ENCODE results near the gene DNM3. TPM values are rescaled to one million over a fixed set of nuclear protein-coding genes. Genes with fewer than 3 reads are reported as not detected.

Gene DNM3
- polyA plus RNA-seq, 1 donor (not counting 4 experiments of a cell fraction or from before 2014, with no cell fraction given) = 2.0 TPM

- peak; percentile 63 for DNase-seq (ENCODE audit: low read depth, low spot score)
- H3K27ac ChIP-seq (ENCODE audit: control insufficient read depth, insufficient read depth, low read length) = peak overlapping the region; percentile 94
- H3K9me3 ChIP-seq (ENCODE audit: control insufficient read depth, low read depth, low read length) = no peaks in the 10 kb centered on the region
- FAIRE-seq = peak; percentile 59
- no peaks in the 10 kb centered on the region for H3K27me3 ChIP-seq (ENCODE audit: control insufficient read depth, extremely low read depth, insufficient read depth, low read length)
- no peaks in the 10 kb centered on the region for H4K20me1 ChIP-seq (ENCODE audit: control insufficient read depth, extremely low read depth, insufficient read depth, low read length)
- dilution Hi-C loops (cut with MboI; ENCODE audit: extremely low pct_ligation_motif_present, low sequenced_read_pairs) = no loop called here
- peak overlapping the region; percentile 80 for H2AFZ ChIP-seq (ENCODE audit: control insufficient read depth, low read length)
- H3K36me3 ChIP-seq (ENCODE audit: control insufficient read depth in 2 of 2, extremely low read depth in 1 of 2, insufficient read depth in 2 of 2, low read length in 2 of 2) = no peaks in the 10 kb centered on the region
- peak overlapping the region in 2 of 3 experiments; percentile 30 to 54 for H3K4me3 ChIP-seq (ENCODE audit: control insufficient read depth in 2 of 3, extremely low read depth in 1 of 3, insufficient read depth in 2 of 3, low read depth in 1 of 3, low read length in 3 of 3)
- TF ChIP-seq CTCF (optimal IDR thresholded peaks at IDR 0.05 in 1 of 3, IDR thresholded peaks at IDR 0.05 in 1 of 3, conservative IDR thresholded peaks at IDR 0.05 in 1 of 3; ENCODE audit: extremely low read depth in 1 of 3, insufficient read depth in 2 of 3, low read length in 3 of 3) = no peak
- no peak for TF ChIP-seq EZH2 (IDR thresholded peaks at IDR 0.05; ENCODE audit: low read length)
- H3K9me1 ChIP-seq (ENCODE audit: control insufficient read depth, extremely low read depth, insufficient read depth, low read length) = no peaks in the 10 kb centered on the region
- H3K79me2 ChIP-seq (ENCODE audit: control insufficient read depth, insufficient read depth, low read length) = no peaks in the 10 kb centered on the region
- peaks cover 29% of the 10 kb centered on the region for H3K4me1 ChIP-seq (ENCODE audit: control insufficient read depth, extremely low read depth, insufficient read depth, low read length)
- peak overlapping the region; percentile 86 for H3K4me2 ChIP-seq (ENCODE audit: control insufficient read depth, extremely low read depth, insufficient read depth, low read depth, low read length)
- peak overlapping the region; percentile 58 for H3K9ac ChIP-seq (ENCODE audit: control insufficient read depth, extremely low read depth, insufficient read depth, low read length)
Measured at GRCh38 chr1:171902527-171902926, 61.2 kb downstream of the DNM3 start.

- H3K79me2 ChIP-seq (ENCODE audit: control insufficient read depth, insufficient read depth, low read length) = no peaks in the 10 kb centered on the region
- no peak for TF ChIP-seq EZH2 (IDR thresholded peaks at IDR 0.05; ENCODE audit: low read length)
- TF ChIP-seq CTCF (optimal IDR thresholded peaks at IDR 0.05 in 1 of 3, IDR thresholded peaks at IDR 0.05 in 1 of 3, conservative IDR thresholded peaks at IDR 0.05 in 1 of 3; ENCODE audit: extremely low read depth in 1 of 3, insufficient read depth in 2 of 3, low read length in 3 of 3) = no peak
- H4K20me1 ChIP-seq (ENCODE audit: control insufficient read depth, extremely low read depth, insufficient read depth, low read length) = no peaks in the 10 kb centered on the region
- dilution Hi-C loops (cut with MboI; ENCODE audit: extremely low pct_ligation_motif_present, low sequenced_read_pairs) = no loop called here
- H3K9ac ChIP-seq (ENCODE audit: control insufficient read depth, extremely low read depth, insufficient read depth, low read length) = no peak overlapping the region
- H3K9me3 ChIP-seq (ENCODE audit: control insufficient read depth, low read depth, low read length) = no peaks in the 10 kb centered on the region
- no peak overlapping the region for H3K27ac ChIP-seq (ENCODE audit: control insufficient read depth, insufficient read depth, low read length)
- no peak overlapping the region for H3K4me2 ChIP-seq (ENCODE audit: control insufficient read depth, extremely low read depth, insufficient read depth, low read depth, low read length)
- no peak overlapping the region for H2AFZ ChIP-seq (ENCODE audit: control insufficient read depth, low read length)
- H3K9me1 ChIP-seq (ENCODE audit: control insufficient read depth, extremely low read depth, insufficient read depth, low read length) = no peaks in the 10 kb centered on the region
- H3K4me3 ChIP-seq (ENCODE audit: control insufficient read depth in 2 of 3, extremely low read depth in 1 of 3, insufficient read depth in 2 of 3, low read depth in 1 of 3, low read length in 3 of 3) = no peak overlapping the region
- FAIRE-seq (no peak), DNase-seq (ENCODE audit: low read depth, low spot score) (no peak)
- peaks cover 16% of the 10 kb centered on the region for H3K4me1 ChIP-seq (ENCODE audit: control insufficient read depth, extremely low read depth, insufficient read depth, low read length)
- H3K27me3 ChIP-seq (ENCODE audit: control insufficient read depth, extremely low read depth, insufficient read depth, low read length) = no peaks in the 10 kb centered on the region
- no peaks in the 10 kb centered on the region for H3K36me3 ChIP-seq (ENCODE audit: control insufficient read depth in 2 of 2, extremely low read depth in 1 of 2, insufficient read depth in 2 of 2, low read length in 2 of 2)
Measured at GRCh38 chr1:171904778-171905450, 63.6 kb downstream of the DNM3 start.
